Activated CD8-positive, alpha-beta T cell treated with anti-CD3 and anti-CD28 coated beads for 36 hours (primary cell): ENCODE measurements around the gene GALNT2. TPM values are rescaled to one million over a fixed set of nuclear protein-coding genes. Genes with fewer than 3 reads are reported as not detected.

Experiments used
- ATAC-seq: fragments of 200-7000 bp; cut with Tn5 transposase; one replicate; pipeline ENCODE4 v1.10.0; 2021; ENCODE audit warnings: mild to moderate bottlenecking, moderate library complexity
- CTCF ChIA-PET: fragments of 350-600 bp; sonication (Branson Sonifier 250); formaldehyde crosslinking; loops from one replicate; lab custom pipeline; 2021; ENCODE audit warnings: antibody characterized with exemption; lab: Charles Lee
- POLR2A ChIA-PET: fragments of 350-600 bp; sonication (Branson Sonifier 250); formaldehyde crosslinking; loops from one replicate; lab custom pipeline; 2021; ENCODE audit warnings: antibody characterized with exemption; lab: Charles Lee
- DNase-seq: peaks from one replicate; pipeline ENCODE4 v3.0.0-alpha.2; 2020
- H3K27ac Mint-ChIP-seq: one replicate; pipeline ENCODE4 v1.8.0; 2021; ENCODE audit warnings: mild to moderate bottlenecking, mixed read lengths
- H3K27me3 Mint-ChIP-seq: one replicate; pipeline ENCODE4 v1.8.0; 2021; ENCODE audit warnings: mixed read lengths
- H3K36me3 Mint-ChIP-seq: one replicate; pipeline ENCODE4 v1.8.0; 2021; ENCODE audit warnings: low read depth, mixed read lengths
- H3K4me1 Mint-ChIP-seq: one replicate; pipeline ENCODE4 v1.8.0; 2021; ENCODE audit warnings: low read depth, mixed read lengths
- H3K4me3 Mint-ChIP-seq: one replicate; pipeline ENCODE4 v1.8.0; 2021; ENCODE audit warnings: mild to moderate bottlenecking, moderate library complexity, mixed read lengths
- H3K9me3 Mint-ChIP-seq: one replicate; pipeline ENCODE4 v1.8.0; 2021; ENCODE audit warnings: mixed read lengths
- CTCF ChIP-seq: fragments of 200-600 bp; IDR thresholded peaks from one replicate; pipeline ENCODE4 v1.8.0; 2022; ENCODE audit warnings: antibody characterized with exemption, mild to moderate bottlenecking
- intact Hi-C: fragments of 100-400 bp; cut with micrococcal nuclease; formaldehyde crosslinking; loops from one replicate; pipeline ENCODE4 v1.10.0; 2022
- total RNA-seq, 2 experiments: library from RNA; stranded (reverse); gene quantifications; one replicate each; pipeline ENCODE4 v1.2.3, GENCODE V29; 2021

Gene GALNT2
- total RNA-seq, 2 experiments from 2014 or later, result 40.1 to 42.3 TPM

- intact Hi-C loops, result no loop called here
- ChIA-PET CTCF (interaction anchor here (0.7 to 2.0 kb wide), 5 partner anchors 9 to 104 kb away, joined by 3 to 5 read pairs (median 4); no protein-coding TSS in a partner anchor), POLR2A (interaction anchor here (0.6 to 1.3 kb wide), 3 partner anchors 26 to 541 kb away, joined by 3 read pairs; no protein-coding TSS in a partner anchor)
- Mint-ChIP-seq H3K36me3 (peaks cover 22% of the 10 kb centered on the region), H3K27ac (no peak overlapping the region), H3K4me3 (no peak overlapping the region), H3K27me3 (no peaks in the 10 kb centered on the region), H3K9me3 (no peaks in the 10 kb centered on the region), H3K4me1 (peaks cover 29% of the 10 kb centered on the region)
- ATAC-seq (no peak), DNase-seq (no peak)
- no peak for TF ChIP-seq CTCF
These were observed 138.7 kb downstream of the GALNT2 start for GRCh38 chr1:230205719-230206198.

GRCh38 chr1:230206207-230206606 is 139.2 kb downstream of the GALNT2 start:
- intact Hi-C loops, result no loop called here
- Mint-ChIP-seq H3K4me1 (peaks cover 30% of the 10 kb centered on the region), H3K27me3 (no peaks in the 10 kb centered on the region), H3K27ac (no peak overlapping the region), H3K36me3 (peaks cover 24% of the 10 kb centered on the region), H3K9me3 (no peaks in the 10 kb centered on the region), H3K4me3 (no peak overlapping the region)
- ChIA-PET CTCF (interaction anchor here (0.7 to 2.0 kb wide), 4 partner anchors 9 to 104 kb away, joined by 3 to 5 read pairs (median 4); no protein-coding TSS in a partner anchor), POLR2A (interaction anchor here (0.7 kb wide), 1 partner anchor 541 kb away, joined by 3 read pairs; no protein-coding TSS in a partner anchor)
- ATAC-seq, result no peak
- DNase-seq, result no peak
- TF ChIP-seq CTCF, result no peak

GRCh38 chr1:230206976-230207375 is 139.9 kb downstream of the GALNT2 start:
- no peak overlapping the region for H3K4me3 Mint-ChIP-seq
- ChIA-PET CTCF (interaction anchor here (1.0 kb wide), 1 partner anchor 103 kb away, joined by 3 read pairs; no protein-coding TSS in a partner anchor), POLR2A (no interaction called here)
- H3K4me1 Mint-ChIP-seq, result peaks cover 34% of the 10 kb centered on the region
- intact Hi-C loops, result no loop called here
- no peak for DNase-seq
- no peaks in the 10 kb centered on the region for H3K9me3 Mint-ChIP-seq
- H3K27ac Mint-ChIP-seq, result no peak overlapping the region
- H3K27me3 Mint-ChIP-seq, result no peaks in the 10 kb centered on the region
- peaks cover 26% of the 10 kb centered on the region for H3K36me3 Mint-ChIP-seq
- TF ChIP-seq CTCF, result no peak
- ATAC-seq, result no peak

- ChIA-PET CTCF (no interaction called here), POLR2A (no interaction called here)
- H3K9me3 Mint-ChIP-seq, result no peaks in the 10 kb centered on the region
- peaks cover 40% of the 10 kb centered on the region for H3K4me1 Mint-ChIP-seq
- no peak for TF ChIP-seq CTCF
- intact Hi-C loops, result no loop called here
- no peak overlapping the region for H3K27ac Mint-ChIP-seq
- peaks cover 31% of the 10 kb centered on the region for H3K36me3 Mint-ChIP-seq
- ATAC-seq, result no peak
- no peak for DNase-seq
- H3K4me3 Mint-ChIP-seq, result no peak overlapping the region
- H3K27me3 Mint-ChIP-seq, result no peaks in the 10 kb centered on the region
These were observed 140.6 kb downstream of the GALNT2 start for GRCh38 chr1:230207598-230207997.

GRCh38 chr1:230208619-230209261 is 141.7 kb downstream of the GALNT2 start:
- DNase-seq, result peak; percentile 83
- no peak for TF ChIP-seq CTCF
- Mint-ChIP-seq H3K27ac (peak overlapping the region; percentile 98), H3K36me3 (peaks cover 26% of the 10 kb centered on the region), H3K27me3 (no peaks in the 10 kb centered on the region), H3K4me1 (peaks cover 52% of the 10 kb centered on the region), H3K4me3 (peak overlapping the region; percentile 55), H3K9me3 (no peaks in the 10 kb centered on the region)
- POLR2A ChIA-PET, result no interaction called here
- ATAC-seq, result peak; percentile 90
- CTCF ChIA-PET, result interaction anchor here (0.5 to 1.5 kb wide), 3 partner anchors 39 to 412 kb away, joined by 3 to 4 read pairs (median 3); no protein-coding TSS in a partner anchor
- intact Hi-C loops, result no loop called here
